PFSK-1 (cell line): Measurements from ENCODE around the gene MC1R.

Experiments
- FOXP2 ChIP-seq: optimal IDR thresholded peaks from 2 replicates; pipeline ENCODE3; 2011; ENCODE audit warnings: borderline replicate concordance, control low read depth, inconsistent platforms; ENCODE audit not compliant: insufficient read depth; ENCODE audit errors: extremely low read length, extremely low read depth
- POLR2AphosphoS5 ChIP-seq: IDR thresholded peaks from 2 replicates; pipeline ENCODE4 v1.6.1; 2012; ENCODE audit warnings: low read depth, mild to moderate bottlenecking, control low read depth, low read length, moderate library complexity
- SIN3A ChIP-seq: IDR thresholded peaks from 2 replicates; pipeline ENCODE4 v1.6.1; 2012; ENCODE audit warnings: mild to moderate bottlenecking, low read length, moderate library complexity, borderline replicate concordance; ENCODE audit not compliant: insufficient read depth
- TAF1 ChIP-seq: IDR thresholded peaks from 2 replicates; pipeline ENCODE4 v1.6.1; 2012; ENCODE audit warnings: low read length, control low read depth, borderline replicate concordance; ENCODE audit not compliant: insufficient read depth
- TF ChIP-seq, protein P1 (sequence below), 2 experiments: IDR thresholded peaks; 2 replicates each; pipeline versions ENCODE4 v1.6.1 to v1.8.0; 2011 to 2012; ENCODE audit warnings: low read depth in 2 of 2, low read length in 2 of 2, control low read depth in 1 of 2, inconsistent platforms in 1 of 2, mild to moderate bottlenecking in 1 of 2, moderate library complexity in 1 of 2; ENCODE audit not compliant: insufficient read depth in 1 of 2

DNA sequence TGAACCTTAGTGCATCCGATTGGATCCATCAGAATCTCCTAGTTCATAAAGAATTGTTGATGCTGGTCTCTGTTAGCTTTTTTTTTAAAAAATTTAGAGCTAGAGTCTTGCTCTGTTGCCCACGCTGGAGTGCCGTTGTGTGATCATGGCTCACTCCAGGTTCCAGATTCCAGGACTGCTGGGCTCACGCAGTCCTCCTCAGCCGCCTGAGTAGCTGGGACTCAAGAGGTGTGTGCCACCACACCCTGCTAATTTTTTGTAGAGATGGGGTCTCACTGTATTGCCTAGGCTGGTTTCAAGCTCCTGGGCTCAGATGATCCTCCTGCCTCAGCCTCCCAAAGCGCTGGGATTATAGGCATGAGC, 37.3 kb upstream of the MC1R start:
- TF ChIP-seq POLR2AphosphoS5 (no peak), TAF1 (no peak), FOXP2 (no peak), SIN3A (no peak)
- TF ChIP-seq, protein P1, sequence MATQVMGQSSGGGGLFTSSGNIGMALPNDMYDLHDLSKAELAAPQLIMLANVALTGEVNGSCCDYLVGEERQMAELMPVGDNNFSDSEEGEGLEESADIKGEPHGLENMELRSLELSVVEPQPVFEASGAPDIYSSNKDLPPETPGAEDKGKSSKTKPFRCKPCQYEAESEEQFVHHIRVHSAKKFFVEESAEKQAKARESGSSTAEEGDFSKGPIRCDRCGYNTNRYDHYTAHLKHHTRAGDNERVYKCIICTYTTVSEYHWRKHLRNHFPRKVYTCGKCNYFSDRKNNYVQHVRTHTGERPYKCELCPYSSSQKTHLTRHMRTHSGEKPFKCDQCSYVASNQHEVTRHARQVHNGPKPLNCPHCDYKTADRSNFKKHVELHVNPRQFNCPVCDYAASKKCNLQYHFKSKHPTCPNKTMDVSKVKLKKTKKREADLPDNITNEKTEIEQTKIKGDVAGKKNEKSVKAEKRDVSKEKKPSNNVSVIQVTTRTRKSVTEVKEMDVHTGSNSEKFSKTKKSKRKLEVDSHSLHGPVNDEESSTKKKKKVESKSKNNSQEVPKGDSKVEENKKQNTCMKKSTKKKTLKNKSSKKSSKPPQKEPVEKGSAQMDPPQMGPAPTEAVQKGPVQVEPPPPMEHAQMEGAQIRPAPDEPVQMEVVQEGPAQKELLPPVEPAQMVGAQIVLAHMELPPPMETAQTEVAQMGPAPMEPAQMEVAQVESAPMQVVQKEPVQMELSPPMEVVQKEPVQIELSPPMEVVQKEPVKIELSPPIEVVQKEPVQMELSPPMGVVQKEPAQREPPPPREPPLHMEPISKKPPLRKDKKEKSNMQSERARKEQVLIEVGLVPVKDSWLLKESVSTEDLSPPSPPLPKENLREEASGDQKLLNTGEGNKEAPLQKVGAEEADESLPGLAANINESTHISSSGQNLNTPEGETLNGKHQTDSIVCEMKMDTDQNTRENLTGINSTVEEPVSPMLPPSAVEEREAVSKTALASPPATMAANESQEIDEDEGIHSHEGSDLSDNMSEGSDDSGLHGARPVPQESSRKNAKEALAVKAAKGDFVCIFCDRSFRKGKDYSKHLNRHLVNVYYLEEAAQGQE (IDR thresholded peaks at IDR 0.05; ENCODE audit: insufficient read depth in 1 of 2, low read depth in 2 of 2, low read length in 2 of 2): no peak
